HL-60 (cell line): Measurements from ENCODE around the gene SHC2.

Experiments used
- GABPA ChIP-seq: IDR thresholded peaks from 2 replicates; pipeline ENCODE4 v1.6.1; 2012; ENCODE audit warnings: low read depth
- POLR2AphosphoS5 ChIP-seq: IDR thresholded peaks from 2 replicates; pipeline ENCODE4 v1.6.1; 2012; ENCODE audit warnings: low read depth
- REST ChIP-seq: IDR thresholded peaks from 2 replicates; pipeline ENCODE4 v1.6.1; 2012; ENCODE audit warnings: low read depth; ENCODE audit not compliant: insufficient replicate concordance
- TF ChIP-seq, protein P1 (sequence below): IDR thresholded peaks from one replicate; pipeline ENCODE4 v1.5.1; 2011; ENCODE audit warnings: low read length, control low read depth, inconsistent platforms; ENCODE audit not compliant: insufficient read depth

DNA sequence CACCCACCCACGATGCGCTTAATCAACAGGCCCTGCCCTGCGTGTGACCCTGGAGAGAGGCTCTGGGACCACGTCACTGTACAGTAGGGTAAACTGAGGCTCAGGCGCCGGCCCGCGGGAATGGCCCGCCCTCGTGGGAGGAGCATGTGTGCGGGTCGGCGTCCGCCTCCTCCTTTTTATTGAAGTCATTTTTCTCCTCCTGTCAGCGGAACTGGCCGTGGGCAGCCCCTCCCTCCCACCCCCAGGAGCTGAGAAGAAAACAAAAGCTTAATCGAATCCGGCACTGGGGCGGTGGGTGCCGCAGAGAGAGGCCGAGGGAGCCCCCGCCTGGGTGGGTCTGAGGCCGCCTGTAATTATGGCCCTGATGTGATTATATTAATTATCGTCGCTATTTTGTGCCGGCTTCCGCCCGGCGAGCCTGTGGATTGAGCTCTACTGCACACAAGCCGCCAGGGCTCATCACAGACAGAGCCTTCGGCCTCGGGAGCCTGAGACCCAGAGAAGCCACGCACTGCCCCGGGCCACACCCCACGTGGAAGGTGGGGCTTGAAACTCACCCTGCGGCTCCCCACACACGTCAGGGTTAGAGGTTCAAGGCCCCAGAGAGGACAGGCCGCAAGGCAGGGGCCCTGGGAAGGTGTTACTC, 58.8 kb downstream of the SHC2 start:
- TF ChIP-seq, protein P1, sequence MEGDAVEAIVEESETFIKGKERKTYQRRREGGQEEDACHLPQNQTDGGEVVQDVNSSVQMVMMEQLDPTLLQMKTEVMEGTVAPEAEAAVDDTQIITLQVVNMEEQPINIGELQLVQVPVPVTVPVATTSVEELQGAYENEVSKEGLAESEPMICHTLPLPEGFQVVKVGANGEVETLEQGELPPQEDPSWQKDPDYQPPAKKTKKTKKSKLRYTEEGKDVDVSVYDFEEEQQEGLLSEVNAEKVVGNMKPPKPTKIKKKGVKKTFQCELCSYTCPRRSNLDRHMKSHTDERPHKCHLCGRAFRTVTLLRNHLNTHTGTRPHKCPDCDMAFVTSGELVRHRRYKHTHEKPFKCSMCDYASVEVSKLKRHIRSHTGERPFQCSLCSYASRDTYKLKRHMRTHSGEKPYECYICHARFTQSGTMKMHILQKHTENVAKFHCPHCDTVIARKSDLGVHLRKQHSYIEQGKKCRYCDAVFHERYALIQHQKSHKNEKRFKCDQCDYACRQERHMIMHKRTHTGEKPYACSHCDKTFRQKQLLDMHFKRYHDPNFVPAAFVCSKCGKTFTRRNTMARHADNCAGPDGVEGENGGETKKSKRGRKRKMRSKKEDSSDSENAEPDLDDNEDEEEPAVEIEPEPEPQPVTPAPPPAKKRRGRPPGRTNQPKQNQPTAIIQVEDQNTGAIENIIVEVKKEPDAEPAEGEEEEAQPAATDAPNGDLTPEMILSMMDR, result no peak
- no peak for TF ChIP-seq GABPA
- no peak for TF ChIP-seq REST
- TF ChIP-seq POLR2AphosphoS5, result no peak
